8988T (cell line): ENCODE results near the gene GHRH.

Experiments used
- DNase-seq: peaks from one replicate; pipeline ENCODE4 v3.0.0; 2011

Gene GHRH

DNA sequence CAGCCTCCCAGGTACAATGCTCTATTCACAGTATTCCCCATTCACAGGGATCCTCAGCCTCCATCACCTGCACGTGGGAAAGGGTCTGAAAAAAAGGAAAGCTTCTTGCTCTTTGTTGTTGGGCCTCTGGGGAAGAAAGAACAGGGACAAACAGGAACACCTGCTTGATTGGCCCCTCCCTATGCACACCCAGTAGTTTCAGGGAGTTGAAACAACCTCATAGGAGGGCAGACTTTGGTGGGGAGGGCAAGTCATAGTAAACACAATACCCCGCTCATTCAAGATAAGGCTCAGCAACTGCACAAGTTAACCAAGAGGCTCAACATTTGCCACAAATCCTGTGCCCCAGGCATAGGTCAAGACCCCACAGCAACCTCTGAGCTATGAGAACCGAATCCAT, 1.7 kb downstream of the GHRH start:
- DNase-seq = no peak

GRCh38 chr20:37259031-37259430, 2.6 kb downstream of the GHRH start:
- no peak for DNase-seq

- DNase-seq = no peak
Measured at GRCh38 chr20:37257988-37258387, 3.6 kb downstream of the GHRH start.

DNA sequence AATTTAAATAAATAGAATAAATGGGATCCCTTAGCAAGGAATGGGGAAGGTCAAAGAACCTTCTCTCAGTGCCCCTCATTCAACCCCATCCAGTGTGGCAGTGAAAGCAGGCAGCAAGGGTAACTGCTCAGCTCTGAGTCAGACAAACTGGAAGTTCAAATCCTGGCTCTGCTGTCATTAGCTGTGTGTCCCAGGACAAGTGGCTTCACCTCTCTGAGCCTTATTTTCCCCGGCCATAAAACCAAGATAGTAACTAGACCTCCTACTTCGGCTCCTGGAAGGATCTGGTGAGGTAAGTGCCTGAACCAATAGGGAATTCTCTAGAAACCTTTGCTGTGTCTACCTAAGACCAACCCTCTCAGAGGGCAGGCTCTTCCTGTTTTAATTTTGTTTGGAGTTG, 4.1 kb downstream of the GHRH start:
- no peak for DNase-seq

DNA sequence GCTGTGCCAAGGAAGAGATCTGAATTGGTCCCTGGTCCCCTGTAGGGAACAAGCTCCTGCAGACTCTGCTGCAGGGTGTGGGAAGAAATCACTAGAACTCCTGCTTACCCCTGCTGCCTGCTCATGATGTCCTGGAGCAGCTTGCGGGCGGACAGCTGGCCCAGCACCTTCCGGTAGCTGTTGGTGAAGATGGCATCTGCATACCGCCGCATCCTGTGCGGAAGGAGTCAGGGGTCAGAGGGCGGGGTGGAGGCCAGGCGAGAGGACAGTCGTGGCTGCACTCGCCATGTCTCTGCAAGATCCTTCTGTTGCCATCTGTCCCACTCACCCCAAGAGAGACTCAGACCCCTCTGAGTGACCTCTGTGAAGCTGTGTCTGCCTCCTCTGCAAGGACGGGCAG, 5.3 kb downstream of the GHRH start:
- DNase-seq = no peak

GRCh38 chr20:37254114-37254878, 7.3 kb downstream of the GHRH start:
- no peak for DNase-seq

GRCh38 chr20:37253087-37253486, 8.5 kb downstream of the GHRH start:
- DNase-seq = no peak

DNA sequence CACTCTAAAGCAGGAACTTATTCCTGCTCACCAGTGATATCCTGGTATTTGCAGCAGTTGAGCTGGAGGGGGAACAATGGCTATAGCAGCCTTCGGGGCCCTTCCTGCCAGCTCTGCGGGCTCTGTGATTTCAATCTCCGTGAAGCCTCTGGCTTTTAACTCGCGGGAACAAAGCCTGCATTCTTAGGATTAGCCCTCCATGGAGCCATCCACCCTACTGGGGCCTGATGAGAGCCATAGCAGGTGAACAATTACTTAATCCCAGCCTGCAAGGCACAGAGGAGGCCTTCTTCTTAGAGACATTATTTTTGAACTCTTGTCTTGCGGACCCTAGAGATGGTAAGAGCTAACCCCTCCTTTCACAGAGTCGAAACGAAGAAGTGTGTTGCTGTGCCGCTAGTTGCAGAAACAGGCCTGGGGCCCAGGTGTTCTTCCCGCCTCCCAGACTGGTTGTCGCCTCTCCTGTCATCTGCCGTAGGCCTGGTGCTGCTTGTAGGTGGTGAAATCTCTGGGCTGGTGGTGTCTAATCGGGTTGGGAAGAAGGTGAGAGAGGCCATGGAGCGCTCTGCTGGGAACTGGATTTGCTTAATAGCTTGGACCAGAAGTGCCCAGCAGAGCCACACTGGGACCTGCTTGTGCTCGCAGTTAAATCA, 9.7 kb downstream of the GHRH start:
- no peak for DNase-seq

DNA sequence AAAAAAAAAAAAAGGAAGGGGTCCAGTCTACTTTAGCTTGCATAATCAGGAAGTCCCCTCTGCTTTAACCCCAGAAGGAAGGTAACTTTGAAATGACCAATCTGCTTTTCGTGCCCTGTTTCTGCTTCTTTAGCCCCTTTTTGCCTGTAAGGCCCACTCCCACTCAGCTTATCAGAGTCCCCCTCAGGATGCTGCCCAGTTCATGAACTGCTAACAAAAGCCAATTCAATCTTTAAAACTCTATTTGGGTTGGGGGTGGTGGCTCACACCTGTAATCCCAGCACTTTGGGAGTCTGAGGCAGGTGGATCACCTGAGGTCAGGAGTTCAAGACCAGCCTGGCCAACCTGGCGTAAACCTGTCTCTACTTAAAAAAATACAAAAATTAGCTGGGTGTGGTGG, 12.3 kb downstream of the GHRH start:
- DNase-seq = no peak

DNA sequence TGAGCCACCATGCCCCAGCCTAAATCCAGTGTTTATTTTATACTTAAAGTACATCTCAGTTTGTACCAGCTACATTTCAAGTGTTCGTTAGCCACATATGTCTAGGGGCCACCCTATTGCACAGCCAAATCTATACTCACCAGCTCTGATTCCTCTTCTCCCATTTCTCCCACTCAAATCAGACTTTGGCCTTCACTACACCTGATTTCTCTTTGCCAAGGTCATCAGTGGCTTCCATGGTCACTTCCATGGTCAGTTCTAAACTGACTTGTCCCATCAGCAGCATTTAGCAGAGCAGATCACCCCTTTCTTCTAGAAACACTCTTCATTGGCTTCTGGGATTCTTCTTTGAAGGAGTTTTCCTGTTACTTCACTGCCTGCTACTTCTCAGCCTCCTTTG, 14.1 kb downstream of the GHRH start:
- no peak for DNase-seq

DNA sequence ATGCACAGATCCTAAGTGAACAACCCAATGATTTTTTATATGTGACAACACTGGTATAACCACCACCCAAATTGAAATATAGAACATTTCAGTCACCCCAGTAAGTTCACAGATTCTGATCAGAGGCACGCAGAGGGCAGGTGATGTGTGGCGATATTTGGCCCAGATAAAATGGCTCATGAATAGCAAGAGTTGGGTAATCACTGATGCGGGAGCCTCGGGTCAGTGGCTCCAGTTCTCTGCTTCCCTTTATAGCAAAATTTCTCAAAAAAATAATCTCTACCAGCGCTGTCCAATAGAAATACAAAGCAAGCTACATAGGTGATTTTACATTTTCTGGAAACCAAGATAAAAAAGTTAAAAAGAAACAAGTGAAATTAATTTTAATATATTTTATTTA, 14.9 kb downstream of the GHRH start:
- DNase-seq = no peak

DNA sequence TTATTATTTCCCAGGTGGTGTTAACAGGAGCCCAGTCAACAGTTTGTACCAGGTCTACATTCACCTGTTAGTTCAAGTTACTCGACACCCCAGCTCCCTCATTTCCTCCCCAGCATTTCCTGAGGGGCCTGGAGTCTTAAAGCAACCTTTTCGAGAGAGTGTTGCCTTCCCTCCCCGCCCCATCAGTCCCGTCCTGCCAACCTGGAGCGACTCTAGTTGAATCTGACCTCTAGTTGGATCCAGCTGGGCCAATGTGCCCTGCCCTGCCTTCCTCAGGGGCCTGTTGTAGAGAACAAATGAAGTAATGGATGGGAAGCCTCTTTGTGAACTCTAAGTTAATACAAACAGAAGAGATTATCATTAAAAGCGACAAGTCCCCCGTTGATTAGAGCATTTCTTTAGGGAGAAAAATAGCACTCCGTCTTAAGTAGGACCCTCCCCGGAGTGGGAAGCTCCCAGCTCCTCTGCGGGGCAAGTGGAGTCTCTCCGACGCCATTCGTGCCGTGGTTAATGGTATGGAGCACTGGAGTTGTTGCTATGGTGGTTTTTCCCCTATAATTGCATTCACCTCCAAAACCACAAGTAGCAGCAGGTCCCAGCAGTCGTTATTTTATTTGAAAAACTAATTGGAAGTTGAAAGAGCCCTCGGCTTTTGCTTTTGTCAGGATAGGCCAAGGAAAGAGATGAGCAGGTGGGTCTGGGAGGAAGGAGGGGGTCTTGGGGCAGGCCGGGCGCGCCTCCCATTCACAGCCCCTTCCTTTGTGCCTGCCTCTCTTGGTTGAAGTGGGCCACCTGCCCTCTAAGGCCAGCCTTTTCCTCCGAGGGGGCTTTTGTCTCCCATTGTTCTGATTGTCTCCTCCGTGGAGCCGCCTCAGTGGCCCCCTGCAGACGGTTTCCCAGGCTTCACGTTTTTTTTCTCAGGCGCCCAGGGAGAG, 16.1 kb downstream of the GHRH start:
- no peak for DNase-seq

DNA sequence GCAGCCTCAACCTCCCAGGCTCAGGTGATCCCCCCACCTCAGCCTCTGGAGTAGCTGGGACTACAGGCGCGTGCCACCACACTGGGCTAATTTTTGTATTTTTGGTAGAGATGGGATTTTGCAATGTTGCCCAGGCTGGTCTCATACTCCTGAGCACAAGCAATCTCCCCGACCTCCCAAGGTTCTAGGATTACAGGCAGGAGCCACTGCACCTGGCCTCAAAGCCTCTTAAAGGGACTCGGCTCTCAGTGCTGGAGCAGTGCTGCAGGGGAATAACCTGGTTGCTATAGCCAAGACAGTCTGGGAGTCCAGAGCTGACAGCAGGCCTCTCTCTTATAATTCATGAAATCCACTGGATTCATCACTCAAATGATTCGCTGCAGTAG, 17.0 kb downstream of the GHRH start:
- DNase-seq = no peak

DNA sequence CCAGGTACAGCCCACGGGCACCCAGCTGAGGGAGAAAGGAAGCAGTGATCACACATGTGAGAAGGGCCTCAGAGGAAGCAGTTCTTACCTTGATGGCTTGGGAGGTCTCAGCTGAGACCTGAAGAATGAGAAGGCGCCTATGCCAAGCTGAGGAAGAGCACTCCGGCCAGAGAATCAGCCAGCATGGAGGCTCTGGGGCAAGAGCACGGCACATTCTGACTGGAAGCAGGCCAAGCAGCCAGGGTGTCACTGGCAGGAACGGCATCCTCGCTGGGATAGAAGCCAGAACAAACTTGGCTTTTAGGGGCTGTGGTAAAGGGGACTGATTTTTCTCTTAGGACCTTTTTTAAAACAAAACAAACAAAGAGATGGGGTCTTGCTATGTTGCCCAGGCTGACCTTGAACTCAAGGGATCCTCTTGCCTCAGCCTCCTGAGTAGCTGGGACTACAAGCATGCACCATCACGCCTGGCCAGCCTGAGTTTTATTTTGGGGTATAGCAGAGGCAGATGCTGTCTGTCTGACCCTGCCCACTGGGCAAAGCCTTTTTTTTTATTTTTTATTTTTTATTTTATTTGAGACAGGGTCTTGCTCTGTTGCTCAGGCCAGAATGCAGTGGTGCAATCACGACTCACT, 17.6 kb downstream of the GHRH start:
- no peak for DNase-seq

DNA sequence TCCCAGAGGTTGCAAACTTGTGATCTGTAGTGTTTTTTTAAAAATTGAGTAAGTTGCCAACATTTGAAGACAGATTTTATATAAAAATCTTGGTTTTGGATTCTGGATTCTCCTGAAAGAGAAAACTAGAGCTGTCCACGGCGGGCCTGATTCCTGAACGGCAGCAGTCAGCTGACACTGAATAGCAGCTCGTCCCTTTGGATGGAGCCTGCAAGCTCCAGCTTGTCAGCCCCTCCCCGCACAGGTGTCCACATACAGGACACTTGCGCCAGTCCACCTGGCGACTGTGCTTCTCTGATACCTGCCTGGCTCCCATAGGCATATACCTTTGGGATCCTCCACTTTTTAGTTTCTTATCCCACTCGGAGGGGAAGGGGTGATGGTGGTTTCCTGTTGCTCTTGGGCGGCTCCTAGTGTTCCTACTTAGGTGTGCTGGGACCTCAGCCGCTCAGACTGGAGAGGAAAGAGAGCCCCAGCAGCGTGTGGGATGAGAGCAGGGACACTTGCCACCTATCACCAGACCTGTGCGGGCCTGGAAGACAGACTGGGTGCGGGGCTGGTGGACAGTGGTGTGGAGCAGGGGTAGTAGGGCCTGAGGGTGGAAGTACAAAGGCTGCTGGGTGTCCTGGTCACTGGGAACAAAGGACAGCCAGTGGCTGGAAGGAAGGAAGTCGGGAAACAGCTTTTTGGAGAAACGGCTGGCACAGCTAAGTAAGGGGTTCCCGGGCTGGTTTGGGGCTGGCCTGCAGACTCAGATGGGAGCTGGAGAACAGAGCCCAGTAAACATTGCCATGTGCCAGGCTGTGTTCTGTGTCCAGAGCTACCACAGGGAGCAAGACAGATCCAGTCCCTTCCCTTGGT, 18.3 kb downstream of the GHRH start:
- DNase-seq = no peak

- no peak for DNase-seq
Measured at GRCh38 chr20:37242503-37242902, 19.1 kb downstream of the GHRH start.

DNA sequence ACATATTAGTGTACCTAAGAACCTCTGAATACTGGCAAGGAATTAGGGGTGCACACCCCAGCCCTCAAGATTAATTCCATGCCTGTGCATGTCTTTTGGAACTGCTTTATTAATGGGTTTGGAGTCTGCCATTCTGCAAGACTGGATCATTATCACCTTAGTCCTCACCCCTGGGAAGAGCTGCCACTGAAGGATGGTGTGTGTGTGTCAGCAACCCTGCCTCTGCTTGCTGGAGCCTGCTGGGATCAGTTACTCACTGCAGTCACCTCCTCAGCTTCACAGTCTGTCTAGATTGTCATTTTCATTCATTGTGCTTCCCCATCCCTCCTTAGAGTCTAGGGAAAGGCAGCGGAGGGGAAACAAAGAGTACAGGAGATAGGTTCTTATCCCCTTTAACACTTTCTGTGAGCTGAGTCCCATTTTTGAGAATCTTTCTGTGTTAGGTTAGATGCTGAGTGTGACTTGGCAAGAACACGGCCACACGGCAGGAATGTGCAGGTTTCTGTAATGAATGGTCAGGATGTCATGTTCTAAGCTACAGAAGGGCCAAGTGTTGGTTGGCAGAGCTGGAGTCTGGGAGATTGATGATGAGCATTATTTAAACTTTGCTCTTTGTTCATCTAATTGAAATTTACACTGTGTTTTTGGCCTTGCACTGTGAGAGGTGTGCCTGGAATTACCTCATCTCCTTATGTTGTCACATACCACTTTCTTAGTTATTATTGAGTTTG, 21.1 kb downstream of the GHRH start:
- DNase-seq = no peak

DNA sequence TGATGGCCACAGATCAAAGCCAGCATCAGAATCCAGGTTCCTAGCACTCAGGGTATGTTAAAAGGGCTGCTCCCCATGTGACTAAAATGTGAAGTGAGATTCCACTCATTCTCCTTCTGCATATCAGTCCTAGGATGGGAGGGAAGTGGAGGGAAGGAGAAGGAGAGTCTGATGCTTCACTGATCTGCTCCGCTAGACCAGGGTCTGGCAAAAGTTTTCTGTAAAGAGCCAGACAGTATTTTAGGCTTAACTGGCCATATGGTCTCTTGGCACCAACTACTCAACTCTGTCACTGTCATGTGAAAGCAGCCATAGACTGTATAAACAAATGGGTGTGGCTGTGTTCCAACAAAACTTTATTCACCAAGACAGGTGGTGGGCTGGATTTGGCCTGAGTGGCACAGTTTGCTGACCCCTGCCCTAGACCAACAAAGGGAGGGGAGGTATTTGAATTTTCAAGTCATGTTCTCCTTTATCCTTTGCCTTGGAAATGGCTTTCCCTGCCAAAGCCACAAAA, 22.6 kb downstream of the GHRH start:
- DNase-seq = no peak

- no peak for DNase-seq
Measured at GRCh38 chr20:37238426-37238825, 23.2 kb downstream of the GHRH start.

GRCh38 chr20:37237656-37238055, 24.0 kb downstream of the GHRH start:
- DNase-seq = no peak

- no peak for DNase-seq
Measured at GRCh38 chr20:37236462-37236861, 25.2 kb downstream of the GHRH start.
